ENCODE data around the gene IPO5.

Gene IPO5

DNA sequence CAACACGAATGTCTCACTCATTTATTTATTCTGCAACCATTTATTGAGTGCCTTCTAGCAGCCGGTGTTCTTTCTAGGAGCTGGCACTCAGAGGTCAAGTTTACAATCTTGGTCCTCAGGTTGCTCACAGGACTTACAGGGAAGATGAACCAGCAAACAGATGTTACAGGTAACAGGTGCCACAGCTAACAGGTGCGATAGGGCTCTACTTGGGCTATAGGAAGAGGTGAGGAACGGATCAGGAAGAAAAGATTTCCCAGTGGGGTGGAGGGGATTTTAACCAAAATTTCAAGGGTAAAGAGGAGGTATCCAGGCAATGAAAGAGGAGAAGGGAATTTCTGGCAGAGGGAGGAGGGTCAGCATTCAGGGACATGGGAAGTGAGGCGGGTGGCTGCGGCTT is 102.1 kb downstream of the IPO5 start:
- TF ChIP-seq CREB1 (IDR thresholded peaks at IDR 0.05; ENCODE audit: low read depth) (no peak), NFIC (IDR thresholded peaks at IDR 0.05) (no peak), TAF1 (IDR thresholded peaks at IDR 0.05; ENCODE audit: low read depth) (no peak), CEBPB (IDR thresholded peaks at IDR 0.05) (no peak), ZBTB7A (IDR thresholded peaks at IDR 0.05; ENCODE audit: low read depth) (no peak), EP300 (IDR thresholded peaks at IDR 0.05; ENCODE audit: borderline replicate concordance) (no peak), RAD21 (IDR thresholded peaks at IDR 0.05; ENCODE audit: low read depth) (no peak), FOXM1 (IDR thresholded peaks at IDR 0.05; ENCODE audit: borderline replicate concordance, low read depth) (no peak)

DNA sequence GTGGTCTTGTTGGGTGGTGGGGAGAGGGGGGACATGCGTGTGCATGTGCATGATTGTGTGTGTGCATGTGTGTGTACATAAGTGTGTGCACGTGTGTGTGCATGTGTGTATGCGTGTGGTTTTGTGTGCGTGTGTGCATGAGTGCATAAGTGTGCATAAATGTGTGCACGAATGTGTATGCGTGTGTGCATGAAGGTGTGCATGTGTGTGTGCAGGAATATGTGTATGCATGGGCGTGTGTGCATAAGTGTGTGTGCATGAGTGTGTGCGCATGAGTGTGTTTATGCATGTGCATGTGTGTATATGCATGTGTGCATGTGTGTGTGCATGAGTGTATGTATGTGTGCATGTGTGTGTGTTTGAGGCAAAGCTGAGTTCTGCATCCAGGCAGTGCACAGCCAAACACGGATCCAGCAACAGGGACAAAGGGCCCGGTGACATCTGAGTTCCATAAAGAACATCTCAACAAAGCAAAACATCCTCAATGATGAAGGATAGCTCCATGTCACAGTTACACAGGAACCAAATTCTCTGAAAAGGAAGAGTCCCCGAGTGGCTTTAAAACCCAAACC is 103.5 kb downstream of the IPO5 start:
- TF ChIP-seq TEAD4 (IDR thresholded peaks at IDR 0.05) (no peak), NFIC (IDR thresholded peaks at IDR 0.05) (no peak)

DNA sequence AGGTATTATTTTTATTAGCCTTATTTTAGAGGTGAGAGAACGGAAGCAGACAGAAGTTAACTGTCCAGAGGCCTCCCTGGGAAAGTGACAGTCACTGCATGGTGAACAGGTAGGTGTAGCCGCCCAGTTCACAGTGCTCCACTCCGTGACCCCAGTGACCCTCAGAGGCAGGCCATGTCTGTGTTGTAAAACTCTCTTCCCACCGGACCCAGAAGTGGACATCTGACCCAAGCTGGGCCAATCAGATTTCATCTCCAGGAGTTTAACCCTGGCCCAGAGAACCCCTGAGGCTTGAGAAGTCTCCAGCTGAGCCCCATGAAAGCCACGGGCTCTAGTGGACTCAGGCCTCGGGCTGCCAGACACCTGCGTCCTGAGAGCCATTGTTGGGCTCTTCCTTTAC is 105.8 kb downstream of the IPO5 start:
- TF ChIP-seq NFIC (IDR thresholded peaks at IDR 0.05) (no peak), CEBPB (IDR thresholded peaks at IDR 0.05) (no peak), FOXM1 (IDR thresholded peaks at IDR 0.05; ENCODE audit: borderline replicate concordance, low read depth) (no peak), RAD21 (IDR thresholded peaks at IDR 0.05; ENCODE audit: low read depth) (no peak), TAF1 (IDR thresholded peaks at IDR 0.05; ENCODE audit: low read depth) (no peak), TCF12 (IDR thresholded peaks at IDR 0.05; ENCODE audit: low read depth) (no peak), EP300 (IDR thresholded peaks at IDR 0.05; ENCODE audit: borderline replicate concordance) (no peak), CREB1 (IDR thresholded peaks at IDR 0.05; ENCODE audit: low read depth) (no peak), YY1 (IDR thresholded peaks at IDR 0.05; ENCODE audit: low read depth) (no peak)
- TF ChIP-seq, protein P1, sequence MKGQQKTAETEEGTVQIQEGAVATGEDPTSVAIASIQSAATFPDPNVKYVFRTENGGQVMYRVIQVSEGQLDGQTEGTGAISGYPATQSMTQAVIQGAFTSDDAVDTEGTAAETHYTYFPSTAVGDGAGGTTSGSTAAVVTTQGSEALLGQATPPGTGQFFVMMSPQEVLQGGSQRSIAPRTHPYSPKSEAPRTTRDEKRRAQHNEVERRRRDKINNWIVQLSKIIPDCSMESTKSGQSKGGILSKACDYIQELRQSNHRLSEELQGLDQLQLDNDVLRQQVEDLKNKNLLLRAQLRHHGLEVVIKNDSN (IDR thresholded peaks at IDR 0.05), result no peak
- TF ChIP-seq, protein P2, sequence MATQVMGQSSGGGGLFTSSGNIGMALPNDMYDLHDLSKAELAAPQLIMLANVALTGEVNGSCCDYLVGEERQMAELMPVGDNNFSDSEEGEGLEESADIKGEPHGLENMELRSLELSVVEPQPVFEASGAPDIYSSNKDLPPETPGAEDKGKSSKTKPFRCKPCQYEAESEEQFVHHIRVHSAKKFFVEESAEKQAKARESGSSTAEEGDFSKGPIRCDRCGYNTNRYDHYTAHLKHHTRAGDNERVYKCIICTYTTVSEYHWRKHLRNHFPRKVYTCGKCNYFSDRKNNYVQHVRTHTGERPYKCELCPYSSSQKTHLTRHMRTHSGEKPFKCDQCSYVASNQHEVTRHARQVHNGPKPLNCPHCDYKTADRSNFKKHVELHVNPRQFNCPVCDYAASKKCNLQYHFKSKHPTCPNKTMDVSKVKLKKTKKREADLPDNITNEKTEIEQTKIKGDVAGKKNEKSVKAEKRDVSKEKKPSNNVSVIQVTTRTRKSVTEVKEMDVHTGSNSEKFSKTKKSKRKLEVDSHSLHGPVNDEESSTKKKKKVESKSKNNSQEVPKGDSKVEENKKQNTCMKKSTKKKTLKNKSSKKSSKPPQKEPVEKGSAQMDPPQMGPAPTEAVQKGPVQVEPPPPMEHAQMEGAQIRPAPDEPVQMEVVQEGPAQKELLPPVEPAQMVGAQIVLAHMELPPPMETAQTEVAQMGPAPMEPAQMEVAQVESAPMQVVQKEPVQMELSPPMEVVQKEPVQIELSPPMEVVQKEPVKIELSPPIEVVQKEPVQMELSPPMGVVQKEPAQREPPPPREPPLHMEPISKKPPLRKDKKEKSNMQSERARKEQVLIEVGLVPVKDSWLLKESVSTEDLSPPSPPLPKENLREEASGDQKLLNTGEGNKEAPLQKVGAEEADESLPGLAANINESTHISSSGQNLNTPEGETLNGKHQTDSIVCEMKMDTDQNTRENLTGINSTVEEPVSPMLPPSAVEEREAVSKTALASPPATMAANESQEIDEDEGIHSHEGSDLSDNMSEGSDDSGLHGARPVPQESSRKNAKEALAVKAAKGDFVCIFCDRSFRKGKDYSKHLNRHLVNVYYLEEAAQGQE (IDR thresholded peaks at IDR 0.05; ENCODE audit: low read depth), result no peak
- TF ChIP-seq, protein P3, sequence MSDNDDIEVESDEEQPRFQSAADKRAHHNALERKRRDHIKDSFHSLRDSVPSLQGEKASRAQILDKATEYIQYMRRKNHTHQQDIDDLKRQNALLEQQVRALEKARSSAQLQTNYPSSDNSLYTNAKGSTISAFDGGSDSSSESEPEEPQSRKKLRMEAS (IDR thresholded peaks at IDR 0.05), result no peak

DNA sequence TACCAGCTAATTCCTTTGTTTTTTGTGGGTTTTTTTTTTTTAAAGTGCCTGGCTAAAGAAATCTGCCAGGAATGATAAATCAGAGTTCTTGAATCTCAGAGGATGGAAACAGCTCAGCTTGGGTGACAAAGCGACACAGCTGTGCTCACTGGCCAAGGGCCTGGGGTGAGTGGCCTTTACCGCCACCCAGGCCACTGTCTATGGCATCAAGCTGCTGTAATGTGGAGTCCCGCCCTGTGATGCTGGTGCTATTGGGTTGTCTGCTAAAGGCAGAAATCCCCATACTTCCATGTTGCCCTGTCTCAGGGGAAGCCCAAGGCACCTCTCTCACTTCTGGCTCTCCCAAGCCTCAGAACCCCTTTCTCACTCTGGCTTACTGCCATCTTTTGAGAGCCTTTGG is 106.8 kb downstream of the IPO5 start:
- no peak for TF ChIP-seq CEBPB (IDR thresholded peaks at IDR 0.05)
- TF ChIP-seq, protein P3 (IDR thresholded peaks at IDR 0.05), result no peak
- TF ChIP-seq CREB1 (IDR thresholded peaks at IDR 0.05; ENCODE audit: low read depth), result no peak
- no peak for TF ChIP-seq EGR1 (IDR thresholded peaks at IDR 0.05)
- TF ChIP-seq TAF1 (IDR thresholded peaks at IDR 0.05; ENCODE audit: low read depth), result no peak
- no peak for TF ChIP-seq TEAD4 (IDR thresholded peaks at IDR 0.05)
- no peak for TF ChIP-seq NFIC (IDR thresholded peaks at IDR 0.05)
- no peak for TF ChIP-seq ZBTB7A (IDR thresholded peaks at IDR 0.05; ENCODE audit: low read depth)
- TF ChIP-seq, protein P1 (IDR thresholded peaks at IDR 0.05), result no peak
- TF ChIP-seq YY1 (IDR thresholded peaks at IDR 0.05; ENCODE audit: low read depth), result no peak
- no peak for TF ChIP-seq RAD21 (IDR thresholded peaks at IDR 0.05; ENCODE audit: low read depth)
- TF ChIP-seq TCF12 (IDR thresholded peaks at IDR 0.05; ENCODE audit: low read depth), result no peak
- TF ChIP-seq EP300 (IDR thresholded peaks at IDR 0.05; ENCODE audit: borderline replicate concordance), result no peak
- no peak for TF ChIP-seq FOXM1 (IDR thresholded peaks at IDR 0.05; ENCODE audit: borderline replicate concordance, low read depth)
- TF ChIP-seq, protein P2 (IDR thresholded peaks at IDR 0.05; ENCODE audit: low read depth), result no peak

DNA sequence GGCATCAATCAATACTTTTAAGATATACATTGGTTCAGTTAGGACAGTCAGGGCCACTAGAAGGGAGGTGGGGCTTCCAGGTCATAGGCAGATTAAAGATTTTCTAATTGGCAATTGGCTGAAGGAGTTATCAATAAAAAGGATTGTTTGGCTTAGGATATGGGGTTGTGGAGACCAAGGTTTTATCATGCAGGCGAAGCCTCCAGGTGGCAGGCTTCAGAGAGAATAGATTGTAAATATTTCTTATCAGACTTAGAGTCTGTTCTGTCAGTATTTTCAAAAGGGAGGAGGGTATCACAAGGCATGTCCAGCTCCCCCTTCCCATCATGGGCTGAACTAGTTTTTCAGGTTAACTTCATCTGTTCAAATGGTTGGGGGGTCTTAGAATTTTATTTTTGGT is 112.0 kb downstream of the IPO5 start:
- no peak for TF ChIP-seq FOXM1 (IDR thresholded peaks at IDR 0.05; ENCODE audit: borderline replicate concordance, low read depth)
- no peak for TF ChIP-seq RAD21 (IDR thresholded peaks at IDR 0.05; ENCODE audit: low read depth)
- TF ChIP-seq, protein P1 (IDR thresholded peaks at IDR 0.05), result no peak
- TF ChIP-seq, protein P3 (IDR thresholded peaks at IDR 0.05), result no peak
- no peak for TF ChIP-seq CREB1 (IDR thresholded peaks at IDR 0.05; ENCODE audit: low read depth)
- no peak for TF ChIP-seq TEAD4 (IDR thresholded peaks at IDR 0.05)
- TF ChIP-seq, protein P2 (IDR thresholded peaks at IDR 0.05; ENCODE audit: low read depth), result no peak
- TF ChIP-seq TCF12 (IDR thresholded peaks at IDR 0.05; ENCODE audit: low read depth), result no peak
- no peak for TF ChIP-seq CEBPB (IDR thresholded peaks at IDR 0.05)
- no peak for TF ChIP-seq NFIC (IDR thresholded peaks at IDR 0.05)
- no peak for TF ChIP-seq TAF1 (IDR thresholded peaks at IDR 0.05; ENCODE audit: low read depth)
- no peak for TF ChIP-seq ZBTB7A (IDR thresholded peaks at IDR 0.05; ENCODE audit: low read depth)
- TF ChIP-seq YY1 (IDR thresholded peaks at IDR 0.05; ENCODE audit: low read depth), result no peak
- TF ChIP-seq EP300 (IDR thresholded peaks at IDR 0.05; ENCODE audit: borderline replicate concordance), result no peak

Data from Ishikawa (cell line).